SK-N-SH (cell line): Measurements from ENCODE around the gene RAB12. TPM values are rescaled to one million over a fixed set of nuclear protein-coding genes. Genes with fewer than 3 reads are reported as not detected.

Experiments
- CTCF ChIA-PET: fragments of 300-600, 350-600 bp; formaldehyde crosslinking; extraction: SDS; loops from one replicate; lab custom pipeline; 2021; lab: Yijun Ruan, JAX
- POLR2A ChIA-PET: fragments of 350-600 bp; sonication (Branson Sonifier 250); formaldehyde crosslinking; extraction: SDS; loops from one replicate; lab custom pipeline; 2020; ENCODE audit warnings: antibody characterized with exemption, inconsistent platforms; lab: Yijun Ruan, JAX
- DNase-seq: peaks from one replicate; pipeline ENCODE4 v3.0.0; 2012
- H2AFZ ChIP-seq: fragments of 200-600 bp; sonication (generic); 2 replicates; pipeline ENCODE4 v1.8.1; 2016; ENCODE audit warnings: antibody characterized with exemption, mild to moderate bottlenecking, low read depth
- H3F3A ChIP-seq: fragments of 200-600 bp; sonication (generic); replicated peaks from 2 replicates; pipeline ENCODE3; 2016; ENCODE audit warnings: antibody characterized with exemption, mild to moderate bottlenecking; ENCODE audit not compliant: insufficient read depth
- H3K27ac ChIP-seq, 2 experiments: fragments of 200-500 bp in 1 of 2; fragments of 200-600 bp in 1 of 2; sonication (Bioruptor generic) in 1 of 2; sonication (generic), shearing (Covaris generic) in 1 of 2; 2 replicates each; pipeline versions ENCODE4 v1.5.1 to v1.6.1; 2014 to 2016; ENCODE audit warnings: low read depth in 2 of 2, inconsistent platforms in 1 of 2, low read length in 1 of 2, mild to moderate bottlenecking in 1 of 2, mixed read lengths in 1 of 2
- H3K27me3 ChIP-seq: fragments of 200-600 bp; sonication (generic), shearing (Covaris generic); 2 replicates; pipeline ENCODE4 v1.6.1; 2016; ENCODE audit warnings: mixed run types; ENCODE audit not compliant: insufficient read depth
- H3K36me3 ChIP-seq, 2 experiments: fragments of 200-500 bp in 1 of 2; fragments of 200-600 bp in 1 of 2; sonication (Bioruptor generic) in 1 of 2; sonication (generic) in 1 of 2; replicated peaks in 1 of 2; 2 replicates each; pipeline versions ENCODE3 to v1.5.1; 2014 to 2016; ENCODE audit warnings: low read length in 1 of 2, mild to moderate bottlenecking in 1 of 2; ENCODE audit not compliant: insufficient read depth in 2 of 2, control insufficient read depth in 1 of 2
- H3K4me1 ChIP-seq, 2 experiments: fragments of 200-500 bp in 1 of 2; fragments of 200-600 bp in 1 of 2; sonication (Bioruptor generic) in 1 of 2; sonication (generic), shearing (Covaris generic) in 1 of 2; 2 replicates each; pipeline versions ENCODE4 v1.5.1 to v1.6.1; 2014 to 2016; ENCODE audit warnings: low read depth in 1 of 2, low read length in 1 of 2, mixed run types in 1 of 2; ENCODE audit not compliant: insufficient read depth in 2 of 2, control insufficient read depth in 1 of 2
- H3K4me2 ChIP-seq: fragments of 200-600 bp; sonication (generic), shearing (Covaris generic); 2 replicates; pipeline ENCODE4 v1.6.1; 2017; ENCODE audit warnings: mixed run types
- H3K4me3 ChIP-seq, 2 experiments: fragments of 200-500 bp in 1 of 2; fragments of 200-600 bp in 1 of 2; sonication (Bioruptor generic) in 1 of 2; sonication (generic), shearing (Covaris generic) in 1 of 2; 2 replicates each; pipeline versions ENCODE4 v1.5.1 to v1.8.1; 2014 to 2016; ENCODE audit warnings: low read depth in 2 of 2, inconsistent platforms in 1 of 2, low read length in 1 of 2, mild to moderate bottlenecking in 1 of 2, mixed read lengths in 1 of 2, moderate library complexity in 1 of 2
- H3K79me2 ChIP-seq: fragments of 200-600 bp; sonication (generic); 2 replicates; pipeline ENCODE4 v1.8.1; 2017; ENCODE audit warnings: mild to moderate bottlenecking; ENCODE audit not compliant: insufficient read depth
- H3K9ac ChIP-seq: fragments of 200-600 bp; sonication (generic); 2 replicates; pipeline ENCODE4 v1.6.1; 2017; ENCODE audit warnings: mixed run types
- H3K9me2 ChIP-seq: fragments of 200-600 bp; sonication (generic); 2 replicates; pipeline ENCODE4 v1.6.1; 2017; ENCODE audit warnings: mixed run types
- H3K9me3 ChIP-seq: fragments of 200-600 bp; sonication (generic); 2 replicates; pipeline ENCODE4 v1.6.1; 2017; ENCODE audit warnings: mixed run types, mild to moderate bottlenecking, moderate library complexity
- H4K20me1 ChIP-seq: fragments of 200-600 bp; sonication (generic); 2 replicates; pipeline ENCODE4 v1.6.1; 2017; ENCODE audit warnings: mild to moderate bottlenecking, mixed run types; ENCODE audit not compliant: insufficient read depth
- CTCF ChIP-seq: fragments of 200-600 bp; sonication (generic); IDR thresholded peaks from 2 replicates; pipeline ENCODE4 v1.6.1; 2017; ENCODE audit warnings: antibody characterized with exemption, mild to moderate bottlenecking, moderate library complexity
- ELF1 ChIP-seq: IDR thresholded peaks from 2 replicates; pipeline ENCODE4 v1.4.0; 2012
- EZH2phosphoT487 ChIP-seq: fragments of 200-600 bp; sonication (generic); IDR thresholded peaks from 2 replicates; pipeline ENCODE4 v1.6.1; 2017; ENCODE audit warnings: low read depth, mixed run types, mild to moderate bottlenecking, antibody characterized with exemption, moderate library complexity, borderline replicate concordance
- FOSL2 ChIP-seq: IDR thresholded peaks from 2 replicates; pipeline ENCODE4 v1.4.0; 2012; ENCODE audit warnings: low read depth, mild to moderate bottlenecking, moderate library complexity, borderline replicate concordance
- FOXJ3 ChIP-seq: sonication (generic); formaldehyde crosslinking; IDR thresholded peaks from 2 replicates; pipeline ENCODE4 v1.5.1; 2020; ENCODE audit warnings: mild to moderate bottlenecking, missing genetic modification reagents
- IRF3 ChIP-seq: fragments of 150-350 bp; IDR thresholded peaks from 2 replicates; pipeline ENCODE4 v1.6.1; 2016; ENCODE audit warnings: mild to moderate bottlenecking, low read depth, low read length
- JUND ChIP-seq: IDR thresholded peaks from 2 replicates; pipeline ENCODE4 v1.4.0; 2012
- MEF2A ChIP-seq: IDR thresholded peaks from 2 replicates; pipeline ENCODE4 v1.4.0; 2012; ENCODE audit warnings: low read depth, borderline replicate concordance
- MXI1 ChIP-seq: IDR thresholded peaks from 2 replicates; pipeline ENCODE4 v1.6.1; 2012; ENCODE audit warnings: mild to moderate bottlenecking, low read depth, low read length, improper control_type of control experiment
- NFIC ChIP-seq: IDR thresholded peaks from 2 replicates; pipeline ENCODE4 v1.4.0; 2012; ENCODE audit warnings: borderline replicate concordance
- NRF1 ChIP-seq: IDR thresholded peaks from 2 replicates; pipeline ENCODE4 v1.6.1; 2012; ENCODE audit warnings: low read depth, mild to moderate bottlenecking, low read length
- PBX3 ChIP-seq: IDR thresholded peaks from 2 replicates; pipeline ENCODE4; 2012
- RFX5 ChIP-seq: IDR thresholded peaks from 2 replicates; pipeline ENCODE4 v1.6.1; 2012; ENCODE audit warnings: mild to moderate bottlenecking, improper control_type of control experiment, low read length
- SIN3A ChIP-seq: IDR thresholded peaks from 2 replicates; pipeline ENCODE4 v1.6.1; 2012; ENCODE audit warnings: low read depth, mild to moderate bottlenecking, low read length, moderate library complexity, borderline replicate concordance
- TCF12 ChIP-seq: IDR thresholded peaks from 2 replicates; pipeline ENCODE4 v1.4.0; 2012
- USF1 ChIP-seq: IDR thresholded peaks from 2 replicates; pipeline ENCODE4 v1.4.0; 2012; ENCODE audit warnings: low read depth, borderline replicate concordance
- YY1 ChIP-seq: IDR thresholded peaks from 2 replicates; pipeline ENCODE4 v1.4.0; 2012; ENCODE audit warnings: low read depth, mild to moderate bottlenecking
- ZBTB33 ChIP-seq: IDR thresholded peaks from 2 replicates; pipeline ENCODE4 v1.4.0; 2012; ENCODE audit warnings: low read depth, borderline replicate concordance
- WGBS: methylation state at CpG from one replicate; pipeline ENCODE4 v1.1.6; 2017; ENCODE audit warnings: low lambda C conversion rate; 5-methylcytosine and 5-hydroxymethylcytosine counted together
- polyA plus RNA-seq, 3 experiments: library from polyadenylated mRNA; depleted of rRNA; stranded (reverse); fragments of >200 nt; gene quantifications; 2 replicates each; pipeline ENCODE4 v1.2.3, GENCODE V29; 2012

RAB12 gene
- polyA plus RNA-seq, 1 of the 3 experiments (the other 2 are of a cell fraction) = 11.0 TPM

GRCh38 chr18:8601277-8602032 lies 7.8 kb upstream of the RAB12 start:
- Histone ChIP-seq H3K27me3 (peaks cover 5% of the 10 kb centered on the region; the same call in 1 of the 2 replicates), H2AFZ (no peak overlapping the region), H3K9me2 (no peaks in the 10 kb centered on the region), H3K27ac (no peak overlapping the region), H3K4me2 (no peak overlapping the region), H3K9ac (no peak overlapping the region), H3K79me2 (no peaks in the 10 kb centered on the region), H3K36me3 (no peaks in the 10 kb centered on the region), H3F3A (no peaks in the 10 kb centered on the region), H4K20me1 (no peaks in the 10 kb centered on the region), H3K4me3 (no peak overlapping the region), H3K4me1 (no peaks in the 10 kb centered on the region), H3K9me3 (no peaks in the 10 kb centered on the region)
- no peak for DNase-seq
- WGBS = 64% methylated on average over 6 of the region's 6 CpGs
- ChIA-PET POLR2A (no interaction called here), CTCF (interaction anchor here (3.6 kb wide), 1 partner anchor 8 kb away, joined by 18 read pairs; the partner anchor contains the start of gene RAB12)
- TF ChIP-seq NRF1 (no peak), ELF1 (no peak)

GRCh38 chr18:8602040-8602439 lies 7.2 kb upstream of the RAB12 start:
- no peak overlapping the region for H3K9ac ChIP-seq
- H3K4me1 ChIP-seq = no peaks in the 10 kb centered on the region
- TF ChIP-seq JUND (no peak), FOSL2 (no peak), MXI1 (no peak), TCF12 (no peak), PBX3 (no peak), IRF3 (no peak), RFX5 (no peak), NFIC (no peak), EZH2phosphoT487 (no peak), ZBTB33 (no peak), FOXJ3 (no peak), SIN3A (no peak), NRF1 (no peak), YY1 (no peak), MEF2A (no peak), USF1 (no peak), CTCF (no peak)
- H2AFZ ChIP-seq = no peak overlapping the region
- H3K9me3 ChIP-seq = no peaks in the 10 kb centered on the region
- ChIA-PET POLR2A (no interaction called here), CTCF (no interaction called here)
- WGBS = 50% methylated on average over 4 of the region's 4 CpGs
- DNase-seq = no peak
- H4K20me1 ChIP-seq = no peaks in the 10 kb centered on the region
- H3K9me2 ChIP-seq = no peaks in the 10 kb centered on the region
- H3K79me2 ChIP-seq = no peaks in the 10 kb centered on the region
- no peaks in the 10 kb centered on the region for H3F3A ChIP-seq
- H3K27me3 ChIP-seq = peaks cover 5% of the 10 kb centered on the region; the same call in 1 of the 2 replicates
- no peak overlapping the region for H3K4me3 ChIP-seq
- H3K4me2 ChIP-seq = no peak overlapping the region
- no peak overlapping the region for H3K27ac ChIP-seq
- H3K36me3 ChIP-seq = no peaks in the 10 kb centered on the region
